ENCODE measurements around the gene MCFD2.

DNA sequence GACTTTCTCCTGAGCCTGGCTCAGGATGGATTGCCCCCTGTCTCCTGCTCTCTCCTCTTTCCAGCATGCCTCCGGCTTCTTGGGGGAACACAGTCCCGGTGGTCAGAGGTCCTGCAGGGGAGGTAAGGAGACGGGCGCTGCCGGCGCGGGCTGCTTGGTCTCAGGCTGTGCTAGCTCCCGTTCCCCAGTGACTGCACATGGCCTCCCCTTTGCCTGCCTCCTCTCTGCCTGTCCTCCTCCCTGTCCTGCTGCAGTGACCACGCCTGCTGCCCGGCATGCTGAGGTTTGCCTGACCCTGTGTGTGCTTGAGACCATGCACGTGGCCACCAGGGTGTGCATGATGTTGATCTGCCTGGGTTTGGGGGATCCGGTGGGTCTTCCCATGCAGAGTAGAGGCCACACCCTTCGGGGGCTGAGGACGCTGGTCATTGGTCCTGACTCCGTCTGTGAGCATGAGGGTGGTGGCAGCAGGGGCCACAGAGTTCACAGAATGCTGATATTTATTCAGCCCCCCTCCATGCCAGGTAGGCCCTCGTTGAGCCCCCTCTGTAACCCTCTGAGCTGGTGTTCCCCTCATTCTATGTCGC is 42.9 kb upstream of the MCFD2 start:
- TF ChIP-seq RFX5 (IDR thresholded peaks at IDR 0.05; ENCODE audit: low read length) (no peak), FOXJ3 (CRISPR knock-in tag; IDR thresholded peaks at IDR 0.05) (no peak), RCOR1 (IDR thresholded peaks at IDR 0.05; ENCODE audit: low read length) (no peak), POLR2AphosphoS5 (IDR thresholded peaks at IDR 0.05; ENCODE audit: low read depth, low read length) (no peak), RAD21 (IDR thresholded peaks at IDR 0.05; ENCODE audit: low read length) (no peak), SMC3 (IDR thresholded peaks at IDR 0.05; ENCODE audit: low read depth, low read length) (no peak), NFIC (IDR thresholded peaks at IDR 0.05; ENCODE audit: borderline replicate concordance) (no peak), JUND (IDR thresholded peaks at IDR 0.05) (no peak), EZH2phosphoT487 (IDR thresholded peaks at IDR 0.05; ENCODE audit: borderline replicate concordance, low read depth) (no peak), FOXM1 (IDR thresholded peaks at IDR 0.05; ENCODE audit: low read depth) (no peak)
- TF ChIP-seq, protein P1, sequence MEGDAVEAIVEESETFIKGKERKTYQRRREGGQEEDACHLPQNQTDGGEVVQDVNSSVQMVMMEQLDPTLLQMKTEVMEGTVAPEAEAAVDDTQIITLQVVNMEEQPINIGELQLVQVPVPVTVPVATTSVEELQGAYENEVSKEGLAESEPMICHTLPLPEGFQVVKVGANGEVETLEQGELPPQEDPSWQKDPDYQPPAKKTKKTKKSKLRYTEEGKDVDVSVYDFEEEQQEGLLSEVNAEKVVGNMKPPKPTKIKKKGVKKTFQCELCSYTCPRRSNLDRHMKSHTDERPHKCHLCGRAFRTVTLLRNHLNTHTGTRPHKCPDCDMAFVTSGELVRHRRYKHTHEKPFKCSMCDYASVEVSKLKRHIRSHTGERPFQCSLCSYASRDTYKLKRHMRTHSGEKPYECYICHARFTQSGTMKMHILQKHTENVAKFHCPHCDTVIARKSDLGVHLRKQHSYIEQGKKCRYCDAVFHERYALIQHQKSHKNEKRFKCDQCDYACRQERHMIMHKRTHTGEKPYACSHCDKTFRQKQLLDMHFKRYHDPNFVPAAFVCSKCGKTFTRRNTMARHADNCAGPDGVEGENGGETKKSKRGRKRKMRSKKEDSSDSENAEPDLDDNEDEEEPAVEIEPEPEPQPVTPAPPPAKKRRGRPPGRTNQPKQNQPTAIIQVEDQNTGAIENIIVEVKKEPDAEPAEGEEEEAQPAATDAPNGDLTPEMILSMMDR (IDR thresholded peaks at IDR 0.05) = no peak
- TF ChIP-seq, protein P2, sequence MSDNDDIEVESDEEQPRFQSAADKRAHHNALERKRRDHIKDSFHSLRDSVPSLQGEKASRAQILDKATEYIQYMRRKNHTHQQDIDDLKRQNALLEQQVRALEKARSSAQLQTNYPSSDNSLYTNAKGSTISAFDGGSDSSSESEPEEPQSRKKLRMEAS (IDR thresholded peaks at IDR 0.05; ENCODE audit: low read depth) = no peak
- TF ChIP-seq, protein P3, sequence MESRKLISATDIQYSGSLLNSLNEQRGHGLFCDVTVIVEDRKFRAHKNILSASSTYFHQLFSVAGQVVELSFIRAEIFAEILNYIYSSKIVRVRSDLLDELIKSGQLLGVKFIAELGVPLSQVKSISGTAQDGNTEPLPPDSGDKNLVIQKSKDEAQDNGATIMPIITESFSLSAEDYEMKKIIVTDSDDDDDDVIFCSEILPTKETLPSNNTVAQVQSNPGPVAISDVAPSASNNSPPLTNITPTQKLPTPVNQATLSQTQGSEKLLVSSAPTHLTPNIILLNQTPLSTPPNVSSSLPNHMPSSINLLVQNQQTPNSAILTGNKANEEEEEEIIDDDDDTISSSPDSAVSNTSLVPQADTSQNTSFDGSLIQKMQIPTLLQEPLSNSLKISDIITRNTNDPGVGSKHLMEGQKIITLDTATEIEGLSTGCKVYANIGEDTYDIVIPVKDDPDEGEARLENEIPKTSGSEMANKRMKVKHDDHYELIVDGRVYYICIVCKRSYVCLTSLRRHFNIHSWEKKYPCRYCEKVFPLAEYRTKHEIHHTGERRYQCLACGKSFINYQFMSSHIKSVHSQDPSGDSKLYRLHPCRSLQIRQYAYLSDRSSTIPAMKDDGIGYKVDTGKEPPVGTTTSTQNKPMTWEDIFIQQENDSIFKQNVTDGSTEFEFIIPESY (IDR thresholded peaks at IDR 0.05; ENCODE audit: borderline replicate concordance, low read depth) = no peak

Measured in SK-N-SH (cell line).